ENCODE results near the gene ACP1.
A peak's percentile ranks its signal among the peaks of the same experiment; 100 is the strongest.

ACP1 gene

GRCh38 chr2:282371-283263 is 17.9 kb downstream of the ACP1 start:
- no peak for DNase-seq

GRCh38 chr2:283996-284794 is 19.4 kb downstream of the ACP1 start:
- DNase-seq: no peak

DNA sequence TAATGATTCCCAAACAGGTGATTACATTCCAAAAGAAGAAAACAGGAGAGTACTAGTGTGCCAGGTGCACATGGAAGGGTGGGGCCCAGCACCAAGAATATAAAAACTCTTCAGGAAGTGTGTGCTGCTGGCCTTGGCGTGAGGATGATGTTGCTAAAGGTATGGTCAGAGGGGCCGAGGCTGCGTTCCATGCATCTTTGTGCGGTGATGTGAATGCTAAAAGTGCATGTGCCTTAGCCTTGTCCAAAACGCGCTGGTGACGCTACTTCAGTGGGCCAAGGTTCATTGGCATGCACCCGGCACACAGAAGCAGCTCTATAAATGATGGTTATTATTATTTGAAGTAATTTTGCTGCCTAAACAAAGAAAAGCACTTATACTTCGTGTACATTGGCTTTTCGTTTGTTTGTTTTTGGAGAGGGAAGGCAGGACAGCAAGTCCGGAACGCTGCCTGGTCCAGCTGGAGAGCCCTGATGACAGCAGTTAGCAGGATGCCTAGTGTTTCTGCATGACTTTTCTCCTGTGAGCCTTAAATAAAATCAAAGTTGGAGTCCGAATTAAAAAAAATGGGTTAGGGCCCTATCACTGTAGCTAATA is 20.2 kb downstream of the ACP1 start:
- no peak for DNase-seq

GRCh38 chr2:285531-285930 is 20.8 kb downstream of the ACP1 start:
- no peak for DNase-seq

DNA sequence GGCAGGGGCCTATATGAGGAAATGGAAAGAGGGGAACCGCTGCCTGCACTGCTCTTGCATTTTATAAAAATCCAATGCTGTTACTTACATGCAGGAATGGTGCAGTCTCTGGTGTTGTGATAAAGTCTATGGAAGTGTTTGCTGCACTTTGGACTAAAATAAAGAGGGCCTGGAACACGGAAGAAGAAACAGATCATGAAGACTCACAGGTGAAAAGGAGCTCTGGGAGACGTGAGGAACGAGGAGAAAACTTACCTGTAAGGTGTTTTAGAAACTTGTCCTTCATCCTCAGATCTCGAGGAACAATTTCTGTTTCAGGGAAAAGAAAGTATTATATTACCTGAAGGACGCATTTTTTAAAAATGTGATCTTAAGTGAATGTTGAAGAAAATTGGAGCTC is 21.3 kb downstream of the ACP1 start:
- DNase-seq: no peak

- DNase-seq: no peak
Observed at GRCh38 chr2:286774-287392, 22.1 kb downstream of the ACP1 start.

DNA sequence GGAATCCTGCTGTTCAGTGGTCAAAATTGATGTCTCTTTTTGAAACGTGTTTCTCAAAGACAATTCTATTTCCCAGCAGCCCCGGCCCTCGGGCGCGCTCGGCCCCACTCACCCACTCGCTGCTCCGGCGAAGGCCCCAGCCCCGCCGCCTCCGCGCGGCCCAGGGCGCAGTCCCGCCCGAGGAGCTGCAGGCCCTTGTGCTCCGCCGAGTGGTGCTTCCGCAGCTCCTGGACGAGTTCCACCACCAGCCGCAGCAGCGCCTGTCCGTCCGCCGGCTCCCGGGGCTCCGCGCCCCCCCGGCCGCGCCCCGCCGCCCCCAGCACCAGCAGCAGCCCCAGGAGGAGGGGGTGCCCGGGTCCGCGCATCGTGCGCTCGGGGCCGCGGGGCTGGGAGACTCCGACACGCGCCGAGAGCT is 22.7 kb downstream of the ACP1 start:
- no peak for DNase-seq

DNA sequence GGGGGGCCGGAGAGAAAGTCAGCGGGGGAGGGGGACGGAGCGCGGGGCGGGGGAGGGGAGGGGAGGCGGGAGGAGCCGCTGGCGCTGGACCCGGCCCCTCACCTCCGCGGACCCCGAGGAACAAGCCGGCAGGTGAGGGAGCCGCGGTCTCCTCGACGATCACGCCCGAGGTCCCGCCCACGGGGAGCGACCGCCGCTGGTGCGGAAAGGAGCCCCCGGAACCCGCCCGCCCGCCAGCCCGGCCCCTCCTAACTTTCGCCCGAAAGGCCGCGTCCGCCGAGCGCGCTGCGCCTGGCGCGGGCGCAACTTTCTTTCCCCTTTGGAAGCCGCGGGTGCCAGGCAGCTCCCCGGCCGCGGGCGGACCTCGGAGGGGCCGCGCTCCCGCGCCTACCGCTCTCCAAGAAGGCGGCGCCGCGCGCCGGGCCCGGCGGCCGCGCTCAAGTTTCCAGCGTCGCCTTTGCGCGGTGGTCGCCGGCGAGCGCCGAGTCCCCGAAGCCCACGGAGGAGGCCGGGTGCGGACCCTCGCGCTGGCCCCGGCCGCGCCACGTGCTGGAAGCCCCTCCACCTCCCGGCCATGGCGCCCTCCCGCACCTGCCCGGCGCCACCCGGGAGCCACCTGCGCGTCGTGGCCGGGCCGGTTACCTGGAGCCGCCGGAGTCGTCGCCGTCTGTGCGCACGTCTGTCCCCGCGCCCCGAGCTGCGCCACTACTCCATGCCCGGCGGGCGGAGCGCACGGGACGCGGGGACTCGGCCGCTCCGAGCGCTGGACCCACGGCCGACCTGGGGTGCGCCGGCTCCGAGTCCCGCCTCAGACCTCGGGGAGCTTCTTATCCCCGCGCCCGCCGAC is 23.4 kb downstream of the ACP1 start, which contains the start of gene ALKAL2:
Gene ALKAL2 (minus strand): TSS at position 181 of the 847 bp plus-strand sequence. CDS start 256 bp downstream, outside the sequence.
- DNase-seq: no peak

DNA sequence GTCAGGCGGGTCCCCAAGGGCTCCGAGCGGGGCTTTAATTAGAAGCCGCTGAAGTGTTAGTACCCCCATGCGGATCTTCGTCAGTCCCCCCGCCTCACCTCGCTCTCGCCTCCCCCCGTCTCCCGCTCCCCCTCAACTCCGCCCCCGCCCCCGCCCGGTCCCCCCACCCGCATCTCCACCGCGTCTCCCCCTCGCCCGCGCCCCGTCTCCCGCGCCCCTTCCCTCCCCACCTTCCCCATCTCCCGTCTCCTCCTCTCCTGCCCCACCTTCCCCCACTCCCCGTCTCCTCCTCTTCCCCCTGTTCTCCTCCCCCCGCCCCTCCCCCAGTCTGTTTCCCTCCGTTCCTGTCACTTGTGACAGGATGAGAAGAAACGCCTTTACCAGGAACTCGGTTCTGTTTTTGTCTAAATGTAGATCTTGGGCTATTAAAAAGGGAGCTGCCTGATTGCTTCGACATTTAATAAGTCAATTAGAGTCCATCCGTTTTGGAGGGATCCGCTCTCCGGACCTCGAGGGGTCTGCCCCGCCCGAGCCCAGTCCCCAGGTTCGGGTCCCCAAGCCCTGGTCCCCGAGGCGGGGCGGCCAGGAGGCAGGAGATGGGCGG is 24.1 kb downstream of the ACP1 start:
- no peak for DNase-seq

GRCh38 chr2:289362-290089 is 24.8 kb downstream of the ACP1 start:
- DNase-seq: no peak

GRCh38 chr2:290090-290722 is 25.5 kb downstream of the ACP1 start:
- DNase-seq: peak; percentile 43

DNA sequence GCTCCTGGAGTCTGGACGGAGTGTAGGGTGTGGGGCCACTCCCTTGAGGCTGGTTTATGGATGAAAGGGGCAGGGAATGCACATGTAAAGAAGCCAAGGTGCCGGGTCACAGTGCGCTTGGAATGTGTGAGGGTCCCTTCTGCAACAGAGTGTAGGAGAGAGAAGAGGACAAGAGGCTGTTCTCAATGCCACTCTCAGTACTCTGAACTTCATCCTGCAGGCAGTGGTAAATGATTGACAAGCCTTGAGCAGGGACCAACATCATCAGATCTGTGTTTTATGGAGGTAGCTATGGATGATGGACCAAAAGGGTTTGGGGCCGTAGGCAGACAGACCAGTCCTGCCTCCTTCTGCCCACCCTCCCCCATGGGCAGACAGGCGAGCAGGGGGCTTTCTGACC is 30.3 kb downstream of the ACP1 start:
- DNase-seq: no peak

DNA sequence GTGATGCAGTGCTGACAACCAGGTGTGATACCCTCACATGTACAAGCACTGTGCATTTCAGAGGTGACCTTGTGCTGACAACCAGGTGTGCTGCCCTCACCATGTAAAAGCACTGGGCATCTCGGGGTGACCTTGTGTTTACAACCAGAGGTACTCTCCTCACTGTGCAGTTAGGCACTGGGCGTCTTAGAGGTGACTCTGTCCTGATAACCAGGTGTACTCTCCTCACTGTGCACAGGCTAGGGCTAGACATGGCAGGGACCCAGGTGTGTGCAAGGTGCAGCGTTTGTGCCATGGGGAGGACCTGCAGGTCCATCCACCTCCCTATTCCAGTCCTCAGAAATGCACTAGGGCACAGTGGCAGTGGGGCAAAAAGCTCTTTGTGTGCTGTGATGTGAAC is 31.6 kb downstream of the ACP1 start:
- no peak for DNase-seq

DNA sequence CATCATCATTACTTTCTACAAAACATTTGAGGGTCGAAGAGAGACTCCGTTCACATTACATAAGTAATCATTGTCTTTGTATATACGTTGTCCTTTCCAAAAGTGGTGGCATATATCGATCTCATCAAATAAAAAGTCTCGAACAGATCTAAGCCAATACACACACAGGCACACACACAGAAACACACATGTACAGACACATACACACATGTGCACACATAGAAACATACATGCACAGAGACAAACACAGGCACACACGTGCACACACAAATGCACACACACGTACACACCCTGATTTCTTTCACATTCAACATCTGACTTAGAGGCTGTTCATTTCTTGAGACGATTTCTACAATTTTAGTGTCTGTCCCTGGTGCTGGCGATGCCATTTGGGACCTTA is 40.6 kb downstream of the ACP1 start:
- no peak for DNase-seq

DNA sequence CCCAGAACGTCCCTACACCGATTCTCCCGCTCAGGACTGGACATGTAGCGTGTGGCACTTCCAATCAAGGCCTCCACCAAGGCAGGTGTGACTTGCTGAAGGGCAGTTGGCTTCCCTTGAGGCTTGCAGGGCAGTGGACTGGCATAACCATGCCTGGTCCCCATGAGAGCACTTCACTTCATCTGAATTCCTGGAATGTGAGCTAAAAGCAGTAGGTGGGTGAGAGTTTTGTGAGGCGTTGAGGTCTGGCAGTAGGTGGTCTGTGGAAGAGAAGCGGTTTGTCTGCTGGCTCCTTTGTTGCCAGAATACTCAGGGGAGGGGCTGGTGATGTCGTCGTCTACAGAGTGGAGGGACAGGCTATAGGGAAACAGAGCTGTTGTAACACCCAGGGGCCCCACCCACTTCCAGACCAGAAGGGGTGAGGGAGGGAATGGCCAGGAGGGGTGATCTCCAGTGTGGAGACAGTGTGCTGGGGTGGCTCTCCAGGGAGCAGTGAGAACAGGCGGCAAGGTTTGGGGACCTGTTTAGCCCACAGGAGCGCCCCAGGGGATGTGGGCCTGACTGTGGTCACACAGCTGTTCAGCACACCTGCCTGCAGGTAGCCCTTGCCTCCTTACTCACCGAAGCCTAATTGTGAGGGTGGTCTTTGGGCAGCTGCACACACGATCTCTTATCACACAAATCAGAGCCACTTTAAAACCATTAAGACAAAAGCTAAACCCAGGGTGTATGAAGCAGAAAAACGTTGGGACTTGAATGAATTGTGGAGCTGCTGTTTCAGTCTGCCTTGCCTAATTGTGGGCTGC is 44.6 kb downstream of the ACP1 start:
- DNase-seq: no peak

GRCh38 chr2:309954-310510 is 45.3 kb downstream of the ACP1 start:
- DNase-seq: no peak

DNA sequence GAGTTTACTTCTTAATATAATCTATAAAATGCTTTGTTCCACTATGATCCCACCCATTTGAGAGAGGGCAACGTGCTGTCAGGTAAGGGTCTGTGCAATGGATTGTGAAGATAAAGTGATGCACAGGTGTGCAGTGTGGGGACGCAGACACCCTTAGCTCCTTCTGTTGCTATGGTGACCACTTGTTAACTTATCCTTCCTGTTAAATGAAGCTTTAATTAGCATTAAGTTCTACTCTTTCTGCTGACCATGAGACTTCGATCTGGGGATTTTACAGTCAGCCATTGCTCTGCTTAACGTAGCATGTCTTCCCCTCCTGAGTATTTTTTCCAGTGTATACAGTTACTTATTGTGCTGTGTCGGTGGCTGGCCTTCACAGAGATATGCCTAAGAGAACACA is 46.2 kb downstream of the ACP1 start:
- DNase-seq: no peak

DNA sequence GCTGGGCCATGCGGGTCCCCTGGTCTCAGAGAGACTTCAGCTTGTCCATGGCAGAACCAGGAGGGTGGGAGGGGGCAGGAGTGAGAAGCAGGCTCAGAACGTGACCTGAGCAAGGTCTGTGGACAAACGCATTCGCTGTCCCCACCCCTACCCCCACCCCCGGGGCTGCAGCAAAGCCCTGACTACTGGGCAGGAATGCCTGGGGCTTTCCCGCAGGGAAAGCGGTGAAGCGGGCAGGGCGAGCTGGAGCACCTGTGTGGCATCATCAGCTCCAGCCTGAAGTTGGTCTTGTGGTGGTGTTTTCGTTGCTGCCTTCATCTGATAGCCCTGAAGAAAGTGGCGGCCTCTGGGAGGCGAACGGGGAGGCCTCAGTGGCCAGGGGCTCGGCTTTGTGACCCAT is 49.2 kb downstream of the ACP1 start:
- no peak for DNase-seq
